HG02884 (cell line): ENCODE data around the gene DOCK2.
"Not testable (repeated sequence)": the region's sequence is repeated elsewhere in the genome, so short reads cannot be mapped to it uniquely, and the experiment has no call there.

Experiments
- ATAC-seq: cut with Tn5 transposase; IDR thresholded peaks from one replicate; pipeline ENCODE4 v1.9.1; 2021; ENCODE audit warnings: mild to moderate bottlenecking, moderate library complexity; ENCODE audit not compliant: unreplicated experiment

DOCK2 gene

GRCh38 chr5:169636477-169637084, 494 bp upstream of the DOCK2 start:
- ATAC-seq = peak; percentile 38

- peak; percentile 55 for ATAC-seq
Observed at GRCh38 chr5:169637549-169638121, 560 bp downstream of the DOCK2 start.

GRCh38 chr5:169641253-169641652, 4.2 kb downstream of the DOCK2 start:
- no peak for ATAC-seq

- peak; percentile 46 for ATAC-seq
Observed at GRCh38 chr5:169646856-169647255, 9.8 kb downstream of the DOCK2 start.

- peak; percentile 30 for ATAC-seq
Observed at GRCh38 chr5:169647566-169647965, 10.5 kb downstream of the DOCK2 start.

GRCh38 chr5:169648725-169649310, 11.7 kb downstream of the DOCK2 start:
- no peak for ATAC-seq

- no peak for ATAC-seq
Observed at GRCh38 chr5:169649486-169649885, 12.4 kb downstream of the DOCK2 start.

GRCh38 chr5:169650701-169651331, 13.7 kb downstream of the DOCK2 start:
- peak; percentile 54 for ATAC-seq

GRCh38 chr5:169651526-169651925, 14.5 kb downstream of the DOCK2 start:
- no peak for ATAC-seq

GRCh38 chr5:169652057-169652456, 15.0 kb downstream of the DOCK2 start:
- no peak for ATAC-seq

GRCh38 chr5:169653091-169653490, 16.0 kb downstream of the DOCK2 start:
- no peak for ATAC-seq

GRCh38 chr5:169655353-169655752, 18.3 kb downstream of the DOCK2 start:
- no peak for ATAC-seq

- peak; percentile 79 for ATAC-seq
Observed at GRCh38 chr5:169656125-169656901, 19.2 kb downstream of the DOCK2 start.

GRCh38 chr5:169657127-169657526, 20.1 kb downstream of the DOCK2 start:
- ATAC-seq = no peak

GRCh38 chr5:169662451-169662850, 25.4 kb downstream of the DOCK2 start:
- not testable (repeated sequence) for ATAC-seq

- no peak for ATAC-seq
Observed at GRCh38 chr5:169663537-169663936, 26.5 kb downstream of the DOCK2 start.

GRCh38 chr5:169666365-169666764, 29.3 kb downstream of the DOCK2 start:
- ATAC-seq = no peak

GRCh38 chr5:169667896-169668674, 31.0 kb downstream of the DOCK2 start:
- no peak for ATAC-seq

- ATAC-seq = no peak
Observed at GRCh38 chr5:169668732-169669131, 31.7 kb downstream of the DOCK2 start.

- peak; percentile 98 for ATAC-seq
Observed at GRCh38 chr5:169670769-169671525, 33.9 kb downstream of the DOCK2 start.
